Mammary epithelial cell (primary cell): ENCODE results near the gene STARD5.

ENCODE experiments used
- EZH2 ChIP-seq: IDR thresholded peaks from 2 replicates; pipeline ENCODE4 v1.6.1; 2012; ENCODE audit warnings: low read length, inconsistent platforms, borderline replicate concordance
- TF ChIP-seq, protein P1 (sequence below), 2 donors: IDR thresholded peaks in 1 of 2; conservative IDR thresholded peaks in 1 of 2; 2 replicates each; pipeline ENCODE4 v1.5.1; 2011 to 2012; ENCODE audit warnings: inconsistent platforms in 2 of 2, low read length in 2 of 2, mild to moderate bottlenecking in 2 of 2, control low read depth in 1 of 2, low read depth in 1 of 2; ENCODE audit not compliant: insufficient read depth in 1 of 2; ENCODE audit errors: extremely low read depth in 1 of 2

DNA sequence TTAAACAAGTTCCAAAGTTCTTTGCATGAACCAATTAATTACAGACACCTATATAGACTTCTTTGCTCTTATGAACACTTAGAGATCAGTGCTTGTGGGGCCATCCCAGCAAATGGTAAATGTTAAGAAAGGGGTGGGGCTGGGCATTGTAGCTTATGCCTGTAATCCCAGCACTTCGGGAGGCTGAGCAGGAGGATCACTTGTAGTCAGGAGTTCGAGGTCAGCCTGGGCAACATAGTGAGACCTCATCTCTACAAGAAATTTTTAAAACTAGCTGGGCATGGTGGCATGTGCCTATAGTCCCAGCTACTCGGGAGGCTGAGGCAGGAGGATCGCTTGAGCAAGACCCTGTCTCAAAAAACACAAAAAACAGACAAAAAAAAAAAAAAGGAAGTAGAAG lies 19.4 kb upstream of the STARD5 start:
- TF ChIP-seq, protein P1, sequence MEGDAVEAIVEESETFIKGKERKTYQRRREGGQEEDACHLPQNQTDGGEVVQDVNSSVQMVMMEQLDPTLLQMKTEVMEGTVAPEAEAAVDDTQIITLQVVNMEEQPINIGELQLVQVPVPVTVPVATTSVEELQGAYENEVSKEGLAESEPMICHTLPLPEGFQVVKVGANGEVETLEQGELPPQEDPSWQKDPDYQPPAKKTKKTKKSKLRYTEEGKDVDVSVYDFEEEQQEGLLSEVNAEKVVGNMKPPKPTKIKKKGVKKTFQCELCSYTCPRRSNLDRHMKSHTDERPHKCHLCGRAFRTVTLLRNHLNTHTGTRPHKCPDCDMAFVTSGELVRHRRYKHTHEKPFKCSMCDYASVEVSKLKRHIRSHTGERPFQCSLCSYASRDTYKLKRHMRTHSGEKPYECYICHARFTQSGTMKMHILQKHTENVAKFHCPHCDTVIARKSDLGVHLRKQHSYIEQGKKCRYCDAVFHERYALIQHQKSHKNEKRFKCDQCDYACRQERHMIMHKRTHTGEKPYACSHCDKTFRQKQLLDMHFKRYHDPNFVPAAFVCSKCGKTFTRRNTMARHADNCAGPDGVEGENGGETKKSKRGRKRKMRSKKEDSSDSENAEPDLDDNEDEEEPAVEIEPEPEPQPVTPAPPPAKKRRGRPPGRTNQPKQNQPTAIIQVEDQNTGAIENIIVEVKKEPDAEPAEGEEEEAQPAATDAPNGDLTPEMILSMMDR (conservative IDR thresholded peaks at IDR 0.05 in 1 of 2, IDR thresholded peaks at IDR 0.05 in 1 of 2; ENCODE audit: extremely low read depth in 1 of 2, insufficient read depth in 1 of 2, low read depth in 1 of 2, low read length in 2 of 2) = no peak
- TF ChIP-seq EZH2 = no peak
